ENCODE results near the gene FMR1. TPM values are rescaled to one million over a fixed set of nuclear protein-coding genes. Genes with fewer than 3 reads are reported as not detected.

The FMR1 gene
- total and polyA plus RNA-seq, 10 donors: 20.6 to 78.4 (median 57.9) TPM

DNA sequence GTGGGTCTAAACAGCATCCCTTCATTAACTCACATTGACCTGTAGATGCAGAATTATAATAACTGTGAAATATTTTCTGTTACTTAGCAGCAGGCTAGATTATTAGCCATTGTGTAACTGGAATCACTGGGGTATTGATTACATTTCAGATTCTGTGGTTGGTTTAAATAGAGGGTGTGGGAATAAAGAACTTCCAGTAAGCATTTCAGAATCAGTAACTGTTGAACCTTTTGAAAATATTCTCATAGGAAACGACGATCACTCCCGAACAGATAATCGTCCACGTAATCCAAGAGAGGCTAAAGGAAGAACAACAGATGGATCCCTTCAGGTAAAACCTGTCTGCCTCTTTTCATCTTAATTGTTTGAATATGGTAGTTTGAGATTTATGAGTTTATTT lies 33.6 kb downstream of the FMR1 start:
- H3K4me3 ChIP-seq: no peak overlapping the region
- intact Hi-C loops (cut with DNase I; ENCODE audit: low total_unique reads): no loop called here
- H3K27me3 ChIP-seq (replicated peaks in 1 of 7): no peaks in the 10 kb centered on the region
- 94 to 98% (median 95%) methylated on average over 5 of the region's 5 CpGs for WGBS, 5 donors
- no peaks in the 10 kb centered on the region for H3K9me3 ChIP-seq
- no peaks in the 10 kb centered on the region for H3K4me1 ChIP-seq
- H3K27ac ChIP-seq: no peak overlapping the region
- TF ChIP-seq, protein P1, sequence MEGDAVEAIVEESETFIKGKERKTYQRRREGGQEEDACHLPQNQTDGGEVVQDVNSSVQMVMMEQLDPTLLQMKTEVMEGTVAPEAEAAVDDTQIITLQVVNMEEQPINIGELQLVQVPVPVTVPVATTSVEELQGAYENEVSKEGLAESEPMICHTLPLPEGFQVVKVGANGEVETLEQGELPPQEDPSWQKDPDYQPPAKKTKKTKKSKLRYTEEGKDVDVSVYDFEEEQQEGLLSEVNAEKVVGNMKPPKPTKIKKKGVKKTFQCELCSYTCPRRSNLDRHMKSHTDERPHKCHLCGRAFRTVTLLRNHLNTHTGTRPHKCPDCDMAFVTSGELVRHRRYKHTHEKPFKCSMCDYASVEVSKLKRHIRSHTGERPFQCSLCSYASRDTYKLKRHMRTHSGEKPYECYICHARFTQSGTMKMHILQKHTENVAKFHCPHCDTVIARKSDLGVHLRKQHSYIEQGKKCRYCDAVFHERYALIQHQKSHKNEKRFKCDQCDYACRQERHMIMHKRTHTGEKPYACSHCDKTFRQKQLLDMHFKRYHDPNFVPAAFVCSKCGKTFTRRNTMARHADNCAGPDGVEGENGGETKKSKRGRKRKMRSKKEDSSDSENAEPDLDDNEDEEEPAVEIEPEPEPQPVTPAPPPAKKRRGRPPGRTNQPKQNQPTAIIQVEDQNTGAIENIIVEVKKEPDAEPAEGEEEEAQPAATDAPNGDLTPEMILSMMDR (IDR thresholded peaks at IDR 0.05 in 8 of 11, conservative IDR thresholded peaks at IDR 0.05 in 3 of 11): no peak
- TF ChIP-seq POLR2A (IDR thresholded peaks at IDR 0.05) (no peak), POLR2AphosphoS5 (IDR thresholded peaks at IDR 0.05) (no peak)
- peaks cover 0 to 95% (median 31%) of the 10 kb centered on the region in 6 donors for H3K36me3 ChIP-seq
- no peak for DNase-seq

DNA sequence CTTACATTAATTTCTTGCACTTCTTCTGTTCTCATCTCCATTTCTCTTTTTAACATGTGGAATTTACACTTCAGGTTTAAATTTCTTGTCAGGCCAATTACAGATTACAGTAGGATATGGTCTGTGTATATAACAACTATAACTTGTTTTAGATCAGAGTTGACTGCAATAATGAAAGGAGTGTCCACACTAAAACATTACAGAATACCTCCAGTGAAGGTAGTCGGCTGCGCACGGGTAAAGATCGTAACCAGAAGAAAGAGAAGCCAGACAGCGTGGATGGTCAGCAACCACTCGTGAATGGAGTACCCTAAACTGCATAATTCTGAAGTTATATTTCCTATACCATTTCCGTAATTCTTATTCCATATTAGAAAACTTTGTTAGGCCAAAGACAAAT lies 36.8 kb downstream of the FMR1 start:
- no peaks in the 10 kb centered on the region for H3K27me3 ChIP-seq (replicated peaks in 1 of 7)
- 87 to 99% (median 94%) methylated on average over 7 of the region's 7 CpGs for WGBS, 5 donors
- H3K4me1 ChIP-seq: no peaks in the 10 kb centered on the region
- intact Hi-C loops (cut with DNase I; ENCODE audit: low total_unique reads): no loop called here
- H3K9me3 ChIP-seq: no peaks in the 10 kb centered on the region
- H3K4me3 ChIP-seq: no peak overlapping the region
- no peak overlapping the region for H3K27ac ChIP-seq
- DNase-seq: no peak
- TF ChIP-seq, protein P1 (IDR thresholded peaks at IDR 0.05 in 8 of 11, conservative IDR thresholded peaks at IDR 0.05 in 3 of 11): no peak
- TF ChIP-seq POLR2A (IDR thresholded peaks at IDR 0.05): no peak
- no peak for TF ChIP-seq POLR2AphosphoS5 (IDR thresholded peaks at IDR 0.05)
- H3K36me3 ChIP-seq: peaks cover 0 to 64% (median 23%) of the 10 kb centered on the region in 6 donors

DNA sequence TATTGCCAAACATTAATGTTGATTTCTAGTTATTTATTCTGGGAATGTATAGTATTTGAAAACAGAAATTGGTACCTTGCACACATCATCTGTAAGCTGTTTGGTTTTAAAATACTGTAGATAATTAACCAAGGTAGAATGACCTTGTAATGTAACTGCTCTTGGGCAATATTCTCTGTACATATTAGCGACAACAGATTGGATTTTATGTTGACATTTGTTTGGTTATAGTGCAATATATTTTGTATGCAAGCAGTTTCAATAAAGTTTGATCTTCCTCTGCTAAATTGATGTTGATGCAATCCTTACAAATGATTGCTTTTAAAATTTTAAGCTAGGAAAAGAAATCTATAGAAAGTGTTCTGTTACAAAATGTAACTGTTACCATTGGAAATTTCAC lies 38.6 kb downstream of the FMR1 start:
- H3K4me1 ChIP-seq: no peaks in the 10 kb centered on the region
- no peaks in the 10 kb centered on the region for H3K27me3 ChIP-seq (replicated peaks in 1 of 7)
- H3K27ac ChIP-seq: no peak overlapping the region
- WGBS, 5 donors: 77 to 100% (median 98%) methylated on average over 1 of the region's 1 CpG
- H3K9me3 ChIP-seq: no peaks in the 10 kb centered on the region
- peaks cover 0 to 46% (median 19%) of the 10 kb centered on the region in 6 donors for H3K36me3 ChIP-seq
- TF ChIP-seq, protein P1 (IDR thresholded peaks at IDR 0.05 in 8 of 11, conservative IDR thresholded peaks at IDR 0.05 in 3 of 11): no peak
- H3K4me3 ChIP-seq: no peak overlapping the region
- no peak for DNase-seq
- intact Hi-C loops (cut with DNase I; ENCODE audit: low total_unique reads): no loop called here

DNA sequence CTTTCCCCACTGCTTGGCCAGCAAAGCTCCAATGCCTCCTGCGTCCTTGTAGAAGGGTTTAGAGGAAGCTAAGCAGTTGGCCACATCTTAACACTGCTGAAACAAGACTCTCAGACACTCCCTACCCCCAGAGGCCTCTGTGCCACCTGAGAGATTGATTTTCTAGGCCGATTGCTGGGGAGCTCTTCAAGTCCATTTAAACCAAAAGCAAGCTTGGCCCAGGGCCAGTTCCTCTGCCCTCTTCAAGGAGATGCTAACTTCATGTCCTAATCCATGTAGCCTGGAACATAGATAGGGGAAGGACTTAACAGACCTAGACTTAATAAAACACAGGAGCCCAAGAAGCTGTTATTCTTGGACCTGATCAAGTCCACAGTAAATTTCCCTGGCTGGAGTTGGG lies 42.3 kb downstream of the FMR1 start:
- peak; percentile 56 for DNase-seq
- Histone ChIP-seq H3K4me3 (no peak overlapping the region), H3K9me3 (no peaks in the 10 kb centered on the region), H3K27me3 (replicated peaks in 1 of 7) (no peaks in the 10 kb centered on the region), H3K4me1 (no peaks in the 10 kb centered on the region), H3K36me3 (peaks cover 0 to 9% (median 0%) of the 10 kb centered on the region in 6 donors), H3K27ac (no peak overlapping the region)
- WGBS, 5 donors: 52 to 82% (median 66%) methylated on average over 1 to 2 of the region's 2 CpGs
- intact Hi-C loops (cut with DNase I; ENCODE audit: low total_unique reads): no loop called here
- TF ChIP-seq POLR2AphosphoS5 (IDR thresholded peaks at IDR 0.05): no peak
- no peak for TF ChIP-seq POLR2A (IDR thresholded peaks at IDR 0.05)
- TF ChIP-seq, protein P1 (IDR thresholded peaks at IDR 0.05 in 8 of 11, conservative IDR thresholded peaks at IDR 0.05 in 3 of 11): no peak
